ENCODE data around the gene ELP2.

- TF ChIP-seq, protein P1, sequence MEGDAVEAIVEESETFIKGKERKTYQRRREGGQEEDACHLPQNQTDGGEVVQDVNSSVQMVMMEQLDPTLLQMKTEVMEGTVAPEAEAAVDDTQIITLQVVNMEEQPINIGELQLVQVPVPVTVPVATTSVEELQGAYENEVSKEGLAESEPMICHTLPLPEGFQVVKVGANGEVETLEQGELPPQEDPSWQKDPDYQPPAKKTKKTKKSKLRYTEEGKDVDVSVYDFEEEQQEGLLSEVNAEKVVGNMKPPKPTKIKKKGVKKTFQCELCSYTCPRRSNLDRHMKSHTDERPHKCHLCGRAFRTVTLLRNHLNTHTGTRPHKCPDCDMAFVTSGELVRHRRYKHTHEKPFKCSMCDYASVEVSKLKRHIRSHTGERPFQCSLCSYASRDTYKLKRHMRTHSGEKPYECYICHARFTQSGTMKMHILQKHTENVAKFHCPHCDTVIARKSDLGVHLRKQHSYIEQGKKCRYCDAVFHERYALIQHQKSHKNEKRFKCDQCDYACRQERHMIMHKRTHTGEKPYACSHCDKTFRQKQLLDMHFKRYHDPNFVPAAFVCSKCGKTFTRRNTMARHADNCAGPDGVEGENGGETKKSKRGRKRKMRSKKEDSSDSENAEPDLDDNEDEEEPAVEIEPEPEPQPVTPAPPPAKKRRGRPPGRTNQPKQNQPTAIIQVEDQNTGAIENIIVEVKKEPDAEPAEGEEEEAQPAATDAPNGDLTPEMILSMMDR (IDR thresholded peaks at IDR 0.05; ENCODE audit: low read depth, low read length, missing input control): no peak
- TF ChIP-seq JUND (IDR thresholded peaks at IDR 0.05): no peak
These were observed 70.1 kb downstream of the ELP2 start for GRCh38 chr18:36199691-36200295.

Measured in liver (tissue), 3 donors.